WTC11 (cell line): ENCODE data around the gene CLDN22. TPM values are rescaled to one million over a fixed set of nuclear protein-coding genes. Genes with fewer than 3 reads are reported as not detected.

ENCODE experiments used
- ATAC-seq: fragments of 200-7000 bp; cut with Tn5 transposase; 2 replicates; pipeline ENCODE4 v1.10.0; 2021; ENCODE audit warnings: mild to moderate bottlenecking, moderate library complexity
- CTCF ChIA-PET: fragments of 300-600 bp; sonication (Branson Sonifier 250); formaldehyde crosslinking; loops from one replicate; lab custom pipeline; 2021; ENCODE audit warnings: antibody characterized with exemption; lab: Charles Lee
- POLR2A ChIA-PET: fragments of 350-600 bp; sonication (Branson Sonifier 250); formaldehyde crosslinking; loops from one replicate; lab custom pipeline; 2021; ENCODE audit warnings: antibody characterized with exemption; lab: Charles Lee
- DNase-seq: peaks from one replicate; pipeline ENCODE4 v3.0.0; 2021; ENCODE audit warnings: low spot score
- H3K27ac Mint-ChIP-seq: 2 replicates; pipeline ENCODE4 v1.8.0; 2021; ENCODE audit warnings: mixed read lengths
- H3K27me3 Mint-ChIP-seq: 2 replicates; pipeline ENCODE4 v1.8.0; 2021; ENCODE audit warnings: low read depth, mild to moderate bottlenecking, moderate library complexity, mixed read lengths
- H3K36me3 Mint-ChIP-seq: 2 replicates; pipeline ENCODE4 v1.8.0; 2021; ENCODE audit warnings: mixed read lengths
- H3K4me1 Mint-ChIP-seq: 2 replicates; pipeline ENCODE4 v1.8.0; 2022; ENCODE audit warnings: mixed read lengths
- H3K4me3 Mint-ChIP-seq: 2 replicates; pipeline ENCODE4 v1.8.0; 2021; ENCODE audit warnings: mild to moderate bottlenecking, moderate library complexity, mixed read lengths
- H3K9me3 Mint-ChIP-seq: 2 replicates; pipeline ENCODE4 v1.8.0; 2021; ENCODE audit warnings: mixed read lengths
- CBFB ChIP-seq: sonication (generic); formaldehyde crosslinking; IDR thresholded peaks from 2 replicates; pipeline ENCODE4 v1.8.1; 2022; ENCODE audit warnings: mild to moderate bottlenecking, low read depth, missing genetic modification reagents
- ETV6 ChIP-seq: sonication (generic); formaldehyde crosslinking; IDR thresholded peaks from 2 replicates; pipeline ENCODE4 v1.8.1; 2022; ENCODE audit warnings: mild to moderate bottlenecking, missing genetic modification reagents
- GABPB1 ChIP-seq: sonication (generic); formaldehyde crosslinking; IDR thresholded peaks from 2 replicates; pipeline ENCODE4 v1.8.1; 2023; ENCODE audit warnings: mild to moderate bottlenecking, missing genetic modification reagents
- GRHL2 ChIP-seq: fragments of 250-450 bp; sonication (Bioruptor Pico); IDR thresholded peaks from 2 replicates; pipeline ENCODE4 v1.8.0; 2022; ENCODE audit warnings: mild to moderate bottlenecking, moderate library complexity; ENCODE audit not compliant: insufficient replicate concordance, severe bottlenecking
- RORB ChIP-seq: fragments of 250-450 bp; sonication (Bioruptor Pico); IDR thresholded peaks from 2 replicates; pipeline ENCODE4 v1.9.0; 2021; ENCODE audit warnings: mild to moderate bottlenecking
- TCF7 ChIP-seq: sonication (generic); formaldehyde crosslinking; IDR thresholded peaks from 2 replicates; pipeline ENCODE4 v1.8.0; 2022; ENCODE audit warnings: mild to moderate bottlenecking, low read depth, missing genetic modification reagents, moderate library complexity
- ZNF219 ChIP-seq: sonication (generic); formaldehyde crosslinking; IDR thresholded peaks from 2 replicates; pipeline ENCODE4 v1.8.0; 2023; ENCODE audit warnings: missing genetic modification reagents, mild to moderate bottlenecking, borderline replicate concordance
- ZNF263 ChIP-seq: sonication (generic); formaldehyde crosslinking; IDR thresholded peaks from 2 replicates; pipeline ENCODE4 v1.8.1; 2022; ENCODE audit warnings: low read depth, mild to moderate bottlenecking, moderate library complexity, missing genetic modification reagents
- ZNF423 ChIP-seq: fragments of 250-450 bp; sonication (Bioruptor Pico); IDR thresholded peaks from 2 replicates; pipeline ENCODE4 v2.1.2; 2022; ENCODE audit warnings: mild to moderate bottlenecking, moderate library complexity
- total RNA-seq: library from RNA; stranded (reverse); gene quantifications from 3 replicates; pipeline ENCODE4 v1.2.3, GENCODE V29; 2021
- TF ChIP-seq, protein P1 (sequence below): sonication (generic); formaldehyde crosslinking; IDR thresholded peaks from 2 replicates; pipeline ENCODE4 v1.8.1; 2023; ENCODE audit warnings: mild to moderate bottlenecking, missing genetic modification reagents
- TF ChIP-seq, protein P2 (sequence below): sonication (generic); formaldehyde crosslinking; IDR thresholded peaks from 2 replicates; pipeline ENCODE4 v1.8.0; 2023; ENCODE audit warnings: mild to moderate bottlenecking, missing genetic modification reagents
- TF ChIP-seq, protein P3 (sequence below): sonication (generic); formaldehyde crosslinking; IDR thresholded peaks from 2 replicates; pipeline ENCODE4 v1.8.1; 2022; ENCODE audit warnings: missing genetic modification reagents, borderline replicate concordance
- TF ChIP-seq, protein P4 (sequence below): sonication (generic); formaldehyde crosslinking; IDR thresholded peaks from 2 replicates; pipeline ENCODE4 v1.8.1; 2022; ENCODE audit warnings: mild to moderate bottlenecking, missing genetic modification reagents, moderate library complexity, borderline replicate concordance
- TF ChIP-seq, protein P5 (sequence below): sonication (generic); formaldehyde crosslinking; IDR thresholded peaks from 2 replicates; pipeline ENCODE4 v1.8.0; 2022; ENCODE audit warnings: missing genetic modification reagents

Gene CLDN22
- total RNA-seq, 1 experiment from 2014 or later = not detected

DNA sequence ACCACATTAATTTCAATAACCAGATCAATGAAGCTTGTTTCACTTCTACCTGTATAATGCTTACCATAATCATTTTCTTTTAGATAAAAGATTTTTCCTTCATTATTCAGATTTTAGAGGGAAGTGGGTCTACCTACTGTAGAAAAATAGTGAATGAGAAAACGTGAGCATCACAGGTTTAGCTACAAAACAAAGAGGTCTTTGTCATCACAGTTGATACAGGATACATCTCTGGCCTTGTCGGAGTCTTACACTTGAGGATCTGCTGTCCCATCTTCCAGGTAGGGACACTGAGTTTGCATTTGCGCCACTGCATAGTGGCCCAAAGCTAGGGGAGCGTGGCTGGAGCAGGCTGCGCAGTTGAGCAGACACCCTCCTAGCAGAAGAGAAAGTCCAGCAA, 1.4 kb upstream of the CLDN22 start:
- H3K9me3 Mint-ChIP-seq = peaks cover 15% of the 10 kb centered on the region
- no peak overlapping the region for H3K4me3 Mint-ChIP-seq
- no peak for TF ChIP-seq ZNF263 (CRISPR knock-in tag)
- no peak for TF ChIP-seq CBFB
- TF ChIP-seq ZNF219 (CRISPR knock-in tag) = no peak
- TF ChIP-seq, protein P1, sequence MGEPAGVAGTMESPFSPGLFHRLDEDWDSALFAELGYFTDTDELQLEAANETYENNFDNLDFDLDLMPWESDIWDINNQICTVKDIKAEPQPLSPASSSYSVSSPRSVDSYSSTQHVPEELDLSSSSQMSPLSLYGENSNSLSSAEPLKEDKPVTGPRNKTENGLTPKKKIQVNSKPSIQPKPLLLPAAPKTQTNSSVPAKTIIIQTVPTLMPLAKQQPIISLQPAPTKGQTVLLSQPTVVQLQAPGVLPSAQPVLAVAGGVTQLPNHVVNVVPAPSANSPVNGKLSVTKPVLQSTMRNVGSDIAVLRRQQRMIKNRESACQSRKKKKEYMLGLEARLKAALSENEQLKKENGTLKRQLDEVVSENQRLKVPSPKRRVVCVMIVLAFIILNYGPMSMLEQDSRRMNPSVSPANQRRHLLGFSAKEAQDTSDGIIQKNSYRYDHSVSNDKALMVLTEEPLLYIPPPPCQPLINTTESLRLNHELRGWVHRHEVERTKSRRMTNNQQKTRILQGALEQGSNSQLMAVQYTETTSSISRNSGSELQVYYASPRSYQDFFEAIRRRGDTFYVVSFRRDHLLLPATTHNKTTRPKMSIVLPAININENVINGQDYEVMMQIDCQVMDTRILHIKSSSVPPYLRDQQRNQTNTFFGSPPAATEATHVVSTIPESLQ = no peak
- TF ChIP-seq, protein P2, sequence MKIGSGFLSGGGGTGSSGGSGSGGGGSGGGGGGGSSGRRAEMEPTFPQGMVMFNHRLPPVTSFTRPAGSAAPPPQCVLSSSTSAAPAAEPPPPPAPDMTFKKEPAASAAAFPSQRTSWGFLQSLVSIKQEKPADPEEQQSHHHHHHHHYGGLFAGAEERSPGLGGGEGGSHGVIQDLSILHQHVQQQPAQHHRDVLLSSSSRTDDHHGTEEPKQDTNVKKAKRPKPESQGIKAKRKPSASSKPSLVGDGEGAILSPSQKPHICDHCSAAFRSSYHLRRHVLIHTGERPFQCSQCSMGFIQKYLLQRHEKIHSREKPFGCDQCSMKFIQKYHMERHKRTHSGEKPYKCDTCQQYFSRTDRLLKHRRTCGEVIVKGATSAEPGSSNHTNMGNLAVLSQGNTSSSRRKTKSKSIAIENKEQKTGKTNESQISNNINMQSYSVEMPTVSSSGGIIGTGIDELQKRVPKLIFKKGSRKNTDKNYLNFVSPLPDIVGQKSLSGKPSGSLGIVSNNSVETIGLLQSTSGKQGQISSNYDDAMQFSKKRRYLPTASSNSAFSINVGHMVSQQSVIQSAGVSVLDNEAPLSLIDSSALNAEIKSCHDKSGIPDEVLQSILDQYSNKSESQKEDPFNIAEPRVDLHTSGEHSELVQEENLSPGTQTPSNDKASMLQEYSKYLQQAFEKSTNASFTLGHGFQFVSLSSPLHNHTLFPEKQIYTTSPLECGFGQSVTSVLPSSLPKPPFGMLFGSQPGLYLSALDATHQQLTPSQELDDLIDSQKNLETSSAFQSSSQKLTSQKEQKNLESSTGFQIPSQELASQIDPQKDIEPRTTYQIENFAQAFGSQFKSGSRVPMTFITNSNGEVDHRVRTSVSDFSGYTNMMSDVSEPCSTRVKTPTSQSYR (CRISPR knock-in tag) = no peak
- TF ChIP-seq, protein P3, sequence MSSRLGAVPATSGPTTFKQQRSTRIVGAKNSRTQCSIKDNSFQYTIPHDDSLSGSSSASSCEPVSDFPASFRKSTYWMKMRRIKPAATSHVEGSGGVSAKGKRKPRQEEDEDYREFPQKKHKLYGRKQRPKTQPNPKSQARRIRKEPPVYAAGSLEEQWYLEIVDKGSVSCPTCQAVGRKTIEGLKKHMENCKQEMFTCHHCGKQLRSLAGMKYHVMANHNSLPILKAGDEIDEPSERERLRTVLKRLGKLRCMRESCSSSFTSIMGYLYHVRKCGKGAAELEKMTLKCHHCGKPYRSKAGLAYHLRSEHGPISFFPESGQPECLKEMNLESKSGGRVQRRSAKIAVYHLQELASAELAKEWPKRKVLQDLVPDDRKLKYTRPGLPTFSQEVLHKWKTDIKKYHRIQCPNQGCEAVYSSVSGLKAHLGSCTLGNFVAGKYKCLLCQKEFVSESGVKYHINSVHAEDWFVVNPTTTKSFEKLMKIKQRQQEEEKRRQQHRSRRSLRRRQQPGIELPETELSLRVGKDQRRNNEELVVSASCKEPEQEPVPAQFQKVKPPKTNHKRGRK (CRISPR knock-in tag) = no peak
- TF ChIP-seq, protein P4, sequence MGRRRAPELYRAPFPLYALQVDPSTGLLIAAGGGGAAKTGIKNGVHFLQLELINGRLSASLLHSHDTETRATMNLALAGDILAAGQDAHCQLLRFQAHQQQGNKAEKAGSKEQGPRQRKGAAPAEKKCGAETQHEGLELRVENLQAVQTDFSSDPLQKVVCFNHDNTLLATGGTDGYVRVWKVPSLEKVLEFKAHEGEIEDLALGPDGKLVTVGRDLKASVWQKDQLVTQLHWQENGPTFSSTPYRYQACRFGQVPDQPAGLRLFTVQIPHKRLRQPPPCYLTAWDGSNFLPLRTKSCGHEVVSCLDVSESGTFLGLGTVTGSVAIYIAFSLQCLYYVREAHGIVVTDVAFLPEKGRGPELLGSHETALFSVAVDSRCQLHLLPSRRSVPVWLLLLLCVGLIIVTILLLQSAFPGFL = no peak
- peaks cover 17% of the 10 kb centered on the region for H3K36me3 Mint-ChIP-seq
- DNase-seq (no peak), ATAC-seq (no peak)
- ChIA-PET CTCF (no interaction called here), POLR2A (interaction anchor here (0.6 kb wide), 1 partner anchor 1567 kb away, joined by 3 read pairs; no protein-coding TSS in a partner anchor)
- no peaks in the 10 kb centered on the region for H3K4me1 Mint-ChIP-seq
- no peaks in the 10 kb centered on the region for H3K27me3 Mint-ChIP-seq
- no peak overlapping the region for H3K27ac Mint-ChIP-seq

DNA sequence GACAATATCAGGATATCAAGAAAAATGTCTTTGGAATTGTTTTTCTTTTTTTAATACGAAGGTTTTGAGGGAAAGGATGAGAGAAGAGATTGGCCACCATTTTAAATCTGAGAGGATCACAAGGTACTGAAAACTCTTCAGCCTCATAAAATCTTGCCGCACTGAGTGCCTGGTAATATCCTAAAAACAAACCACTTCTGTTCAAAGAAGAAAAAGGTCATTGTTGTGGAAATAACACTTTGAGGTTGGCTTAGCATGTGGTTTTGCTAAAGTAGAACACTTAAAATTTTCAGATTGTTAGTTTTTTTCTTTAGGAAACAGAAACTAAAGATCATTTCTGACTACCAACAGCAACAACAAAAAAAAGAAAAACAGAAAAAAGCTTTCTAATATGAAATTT, 1.0 kb upstream of the CLDN22 start:
- Mint-ChIP-seq H3K36me3 (peaks cover 15% of the 10 kb centered on the region), H3K27ac (no peak overlapping the region), H3K4me3 (no peak overlapping the region), H3K4me1 (no peaks in the 10 kb centered on the region), H3K9me3 (peaks cover 11% of the 10 kb centered on the region), H3K27me3 (no peaks in the 10 kb centered on the region)
- no peak for ATAC-seq
- DNase-seq = no peak
- TF ChIP-seq GABPB1 (CRISPR knock-in tag) (no peak), ETV6 (no peak), ZNF423 (CRISPR knock-in tag) (no peak), ZNF263 (CRISPR knock-in tag) (no peak), GRHL2 (CRISPR knock-in tag) (no peak)
- TF ChIP-seq, protein P2 (CRISPR knock-in tag) = no peak
- CTCF ChIA-PET = no interaction called here
- POLR2A ChIA-PET = interaction anchor here (0.6 kb wide), 1 partner anchor 1568 kb away, joined by 3 read pairs; no protein-coding TSS in a partner anchor

DNA sequence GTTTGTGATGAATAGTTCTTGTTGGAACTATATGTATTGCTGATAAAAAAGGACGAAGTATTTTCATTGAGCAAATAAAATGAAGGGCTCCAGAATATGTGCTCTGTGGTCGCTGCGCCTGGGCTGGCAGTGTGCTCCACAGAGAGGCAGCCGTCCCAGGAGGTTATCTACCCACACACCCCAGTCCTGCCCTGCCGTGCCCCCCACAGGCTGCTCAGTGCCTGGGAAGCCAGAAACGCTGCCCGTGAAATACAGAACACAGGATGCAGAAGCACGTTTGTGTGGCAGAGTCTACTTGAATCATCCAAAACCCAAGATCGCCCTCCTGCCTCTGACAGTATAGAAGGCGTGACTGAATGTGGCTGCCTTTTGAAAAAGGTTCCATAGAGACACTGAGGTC, 1.4 kb downstream of the CLDN22 start:
- Mint-ChIP-seq H3K9me3 (no peaks in the 10 kb centered on the region), H3K27ac (no peak overlapping the region), H3K27me3 (no peaks in the 10 kb centered on the region), H3K4me3 (no peak overlapping the region), H3K4me1 (no peaks in the 10 kb centered on the region), H3K36me3 (peaks cover 21% of the 10 kb centered on the region)
- no peak for DNase-seq
- POLR2A ChIA-PET = no interaction called here
- CTCF ChIA-PET = no interaction called here
- no peak for ATAC-seq
- TF ChIP-seq, protein P5, sequence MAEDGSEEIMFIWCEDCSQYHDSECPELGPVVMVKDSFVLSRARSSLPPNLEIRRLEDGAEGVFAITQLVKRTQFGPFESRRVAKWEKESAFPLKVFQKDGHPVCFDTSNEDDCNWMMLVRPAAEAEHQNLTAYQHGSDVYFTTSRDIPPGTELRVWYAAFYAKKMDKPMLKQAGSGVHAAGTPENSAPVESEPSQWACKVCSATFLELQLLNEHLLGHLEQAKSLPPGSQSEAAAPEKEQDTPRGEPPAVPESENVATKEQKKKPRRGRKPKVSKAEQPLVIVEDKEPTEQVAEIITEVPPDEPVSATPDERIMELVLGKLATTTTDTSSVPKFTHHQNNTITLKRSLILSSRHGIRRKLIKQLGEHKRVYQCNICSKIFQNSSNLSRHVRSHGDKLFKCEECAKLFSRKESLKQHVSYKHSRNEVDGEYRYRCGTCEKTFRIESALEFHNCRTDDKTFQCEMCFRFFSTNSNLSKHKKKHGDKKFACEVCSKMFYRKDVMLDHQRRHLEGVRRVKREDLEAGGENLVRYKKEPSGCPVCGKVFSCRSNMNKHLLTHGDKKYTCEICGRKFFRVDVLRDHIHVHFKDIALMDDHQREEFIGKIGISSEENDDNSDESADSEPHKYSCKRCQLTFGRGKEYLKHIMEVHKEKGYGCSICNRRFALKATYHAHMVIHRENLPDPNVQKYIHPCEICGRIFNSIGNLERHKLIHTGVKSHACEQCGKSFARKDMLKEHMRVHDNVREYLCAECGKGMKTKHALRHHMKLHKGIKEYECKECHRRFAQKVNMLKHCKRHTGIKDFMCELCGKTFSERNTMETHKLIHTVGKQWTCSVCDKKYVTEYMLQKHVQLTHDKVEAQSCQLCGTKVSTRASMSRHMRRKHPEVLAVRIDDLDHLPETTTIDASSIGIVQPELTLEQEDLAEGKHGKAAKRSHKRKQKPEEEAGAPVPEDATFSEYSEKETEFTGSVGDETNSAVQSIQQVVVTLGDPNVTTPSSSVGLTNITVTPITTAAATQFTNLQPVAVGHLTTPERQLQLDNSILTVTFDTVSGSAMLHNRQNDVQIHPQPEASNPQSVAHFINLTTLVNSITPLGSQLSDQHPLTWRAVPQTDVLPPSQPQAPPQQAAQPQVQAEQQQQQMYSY (CRISPR knock-in tag) = no peak
- TF ChIP-seq TCF7 = no peak
- TF ChIP-seq RORB (CRISPR knock-in tag) = no peak
